ACC112 (cell line): ENCODE results near the gene GTPBP2.
"Not testable (repeated sequence)": the region's sequence is repeated elsewhere in the genome, so short reads cannot be mapped to it uniquely, and the experiment has no call there.

Experiments
- H2AFZ ChIP-seq: fragments of 200-600 bp; sonication (generic); one replicate; pipeline ENCODE4 v1.6.0; 2017; ENCODE audit warnings: antibody characterized with exemption, low read length; ENCODE audit not compliant: unreplicated experiment
- H3K27ac ChIP-seq: fragments of 200-600 bp; sonication (generic); 2 replicates; pipeline ENCODE4 v1.5.1; 2014; ENCODE audit warnings: low read depth, mild to moderate bottlenecking, antibody characterized with exemption, low read length, moderate library complexity
- H3K27me3 ChIP-seq: fragments of 200-600 bp; sonication (generic); 2 replicates; pipeline ENCODE4 v1.6.1; 2014; ENCODE audit warnings: mild to moderate bottlenecking, antibody characterized with exemption, low read length, moderate library complexity, mixed read lengths; ENCODE audit not compliant: insufficient read depth
- H3K36me3 ChIP-seq: fragments of 200-600 bp; sonication (generic); 2 replicates; pipeline ENCODE4 v1.6.1; 2016; ENCODE audit warnings: mild to moderate bottlenecking, antibody characterized with exemption, low read length, moderate library complexity, mixed read lengths; ENCODE audit not compliant: insufficient read depth
- H3K4me1 ChIP-seq: fragments of 200-600 bp; sonication (generic); one replicate; pipeline ENCODE4 v1.6.1; 2016; ENCODE audit warnings: low read length, mixed read lengths; ENCODE audit not compliant: insufficient read depth, unreplicated experiment, control insufficient read depth
- H3K4me3 ChIP-seq: fragments of 200-600 bp; sonication (generic); 2 replicates; pipeline ENCODE4 v1.5.1; 2014; ENCODE audit warnings: mild to moderate bottlenecking, low read depth, low read length
- H3K79me2 ChIP-seq: fragments of 200-600 bp; sonication (generic); one replicate; pipeline ENCODE4 v1.6.0; 2016; ENCODE audit warnings: low read length; ENCODE audit not compliant: control insufficient read depth, unreplicated experiment, insufficient read depth

The GTPBP2 gene

DNA sequence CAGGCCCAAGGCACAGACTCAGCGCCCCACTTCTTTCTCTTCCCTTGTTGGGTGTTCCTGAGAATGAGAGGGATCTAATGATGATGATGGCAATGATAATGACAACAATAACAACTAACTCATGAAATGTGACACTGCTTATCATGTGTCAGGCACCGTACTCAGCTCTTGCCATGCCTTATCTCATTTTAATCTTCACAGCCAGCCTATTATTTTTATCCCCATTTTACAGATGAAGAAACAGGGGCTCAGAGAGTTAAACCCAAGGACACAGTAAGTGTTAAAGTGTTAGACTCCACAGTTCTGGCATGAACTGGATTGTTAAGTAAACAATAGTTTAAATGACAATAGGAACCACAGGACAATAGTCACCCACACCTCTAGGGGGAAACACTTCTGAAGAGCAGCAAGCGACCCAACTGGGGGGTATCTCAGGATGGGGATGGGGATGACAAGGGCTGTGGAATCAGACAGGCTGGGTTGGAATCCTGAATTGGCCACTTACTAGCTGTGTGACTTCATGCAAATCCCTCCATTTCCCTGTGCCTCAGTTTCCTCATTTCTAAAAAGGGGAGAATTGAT is 28.2 kb upstream of the GTPBP2 start:
- Histone ChIP-seq H3K36me3 (no peaks in the 10 kb centered on the region), H3K4me1 (no peaks in the 10 kb centered on the region), H2AFZ (no peak overlapping the region), H3K27me3 (no peaks in the 10 kb centered on the region), H3K27ac (no peak overlapping the region), H3K4me3 (no peak overlapping the region), H3K79me2 (no peaks in the 10 kb centered on the region)

DNA sequence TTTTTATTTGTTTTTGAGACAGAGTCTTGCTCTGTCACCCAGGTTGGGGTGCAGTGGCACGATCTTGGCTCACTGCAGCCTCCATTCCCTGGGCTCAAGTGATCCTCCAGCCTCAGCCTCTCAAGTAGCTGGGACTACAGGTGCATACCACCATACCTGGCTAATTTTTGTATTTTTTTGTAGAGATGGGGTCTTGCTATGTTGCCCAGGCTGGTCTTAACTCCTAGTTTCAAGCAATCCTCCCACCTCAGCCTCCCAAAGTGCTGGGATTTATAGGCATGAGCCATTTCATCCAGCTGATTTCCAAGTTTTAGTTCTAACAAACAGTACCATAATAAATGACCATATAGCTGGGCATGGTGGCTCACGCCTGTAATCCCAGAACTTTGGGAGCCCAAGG is 23.8 kb upstream of the GTPBP2 start:
- not testable (repeated sequence) for H3K4me3 ChIP-seq, H3K4me1 ChIP-seq, H3K27ac ChIP-seq, H3K27me3 ChIP-seq, H2AFZ ChIP-seq, H3K79me2 ChIP-seq, H3K36me3 ChIP-seq

DNA sequence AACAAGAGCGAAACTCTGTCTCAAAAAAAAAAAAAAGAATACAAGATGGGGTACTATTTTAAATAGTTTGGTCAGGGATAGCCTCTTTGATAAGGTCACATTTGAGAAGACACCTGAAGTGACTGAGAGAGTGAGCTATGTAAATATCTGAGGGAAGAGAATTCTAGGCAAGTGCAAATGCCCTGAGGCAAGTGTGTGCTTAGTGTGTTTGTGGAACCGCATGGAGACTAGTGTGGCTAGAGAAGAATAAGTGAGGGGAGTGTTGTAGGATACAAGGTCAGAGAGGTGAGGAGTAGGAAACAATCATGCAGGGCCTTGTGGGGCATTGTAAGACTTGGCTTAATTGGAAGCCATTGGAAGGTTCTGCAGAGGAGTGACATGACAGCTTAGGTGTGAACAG is 19.2 kb upstream of the GTPBP2 start:
- H2AFZ ChIP-seq, result no peak overlapping the region
- no peaks in the 10 kb centered on the region for H3K4me1 ChIP-seq
- H3K4me3 ChIP-seq, result no peak overlapping the region
- no peak overlapping the region for H3K27ac ChIP-seq
- no peaks in the 10 kb centered on the region for H3K36me3 ChIP-seq
- no peaks in the 10 kb centered on the region for H3K79me2 ChIP-seq
- H3K27me3 ChIP-seq, result no peaks in the 10 kb centered on the region

DNA sequence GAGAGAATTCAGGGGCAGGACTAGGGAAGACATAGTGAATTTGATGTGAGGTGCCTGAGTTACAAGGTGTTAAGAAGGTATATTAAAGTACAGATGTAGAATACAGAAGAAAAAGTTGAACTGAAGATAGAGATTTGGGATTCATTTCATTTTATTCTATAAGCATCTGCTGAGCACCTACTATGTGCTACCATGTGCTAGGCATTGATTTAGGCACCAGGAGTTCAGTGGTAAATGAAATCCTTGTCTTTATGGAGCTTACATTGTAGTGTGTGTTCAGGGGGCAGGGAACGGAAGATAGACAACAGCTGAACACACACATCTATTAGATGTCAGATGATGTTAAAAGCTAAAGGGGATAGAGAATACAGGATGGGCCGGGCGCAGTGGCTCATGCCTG is 18.5 kb upstream of the GTPBP2 start:
- H3K27ac ChIP-seq, result no peak overlapping the region
- no peak overlapping the region for H2AFZ ChIP-seq
- H3K4me1 ChIP-seq, result no peaks in the 10 kb centered on the region
- no peak overlapping the region for H3K4me3 ChIP-seq
- no peaks in the 10 kb centered on the region for H3K27me3 ChIP-seq
- no peaks in the 10 kb centered on the region for H3K36me3 ChIP-seq
- no peaks in the 10 kb centered on the region for H3K79me2 ChIP-seq

DNA sequence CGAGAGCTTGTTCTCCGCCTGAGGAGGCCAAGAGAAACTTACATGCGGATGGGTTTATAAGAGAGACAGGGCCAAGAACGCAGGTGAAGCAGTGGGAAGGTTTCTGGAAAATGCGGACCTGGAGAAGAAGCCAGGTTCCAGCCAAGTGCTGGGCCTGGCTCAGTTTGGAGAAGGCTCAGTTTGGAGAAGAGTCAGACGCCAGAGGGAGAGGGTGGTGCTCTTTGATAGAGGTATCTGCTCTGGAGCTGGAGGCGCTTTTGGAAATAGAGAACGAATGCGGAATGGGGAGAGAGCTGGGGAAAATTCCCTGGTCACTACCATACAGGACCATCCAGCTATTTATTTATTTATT is 16.5 kb upstream of the GTPBP2 start:
- peak overlapping the region; percentile 99 for H2AFZ ChIP-seq
- H3K4me3 ChIP-seq, result peak overlapping the region; percentile 76

DNA sequence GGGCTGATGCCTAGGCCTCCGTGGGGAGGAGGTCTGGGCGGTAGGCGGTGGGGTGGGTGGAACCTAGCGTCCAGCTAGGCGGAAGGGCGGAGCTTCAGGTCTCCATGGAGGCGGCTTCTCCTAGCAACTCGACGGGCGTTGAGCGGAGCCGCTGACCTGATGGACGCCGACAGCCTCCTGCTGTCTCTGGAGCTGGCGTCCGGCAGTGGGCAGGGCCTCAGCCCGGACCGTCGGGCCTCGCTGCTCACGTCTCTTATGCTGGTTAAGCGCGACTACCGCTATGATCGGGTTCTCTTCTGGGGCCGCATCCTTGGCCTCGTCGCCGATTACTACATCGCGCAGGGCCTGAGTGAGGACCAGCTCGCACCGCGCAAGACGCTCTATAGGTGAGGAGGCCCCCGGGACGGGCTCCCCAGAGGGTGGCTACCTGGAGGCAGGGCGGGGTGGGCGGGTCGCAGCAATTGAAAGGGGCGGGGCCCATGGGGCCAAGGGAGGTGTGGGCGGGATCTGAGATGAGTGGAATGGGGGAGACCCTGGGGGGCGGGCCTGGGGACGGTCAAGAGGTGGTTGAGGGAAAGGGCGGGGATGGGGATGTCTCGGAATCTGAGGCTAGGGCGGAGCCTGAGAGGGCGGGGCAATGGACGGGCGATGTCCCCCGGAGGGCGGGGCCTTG is 16.0 kb upstream of the GTPBP2 start, which contains the start of gene RSPH9:
Gene RSPH9 (plus strand): TSS at position 97 of the 673 bp plus-strand sequence. CDS start 63 bp downstream, at position 160.
- Histone ChIP-seq H3K4me3 (peak within 1 kb of the TSS; percentile 76), H2AFZ (peak within 1 kb of the TSS; percentile 99), H3K4me1 (no peaks in the 10 kb centered on the region), H3K27me3 (no peaks in the 10 kb centered on the region), H3K79me2 (peaks cover 8% of the 10 kb centered on the region), H3K27ac (no peak within 1 kb of the TSS), H3K36me3 (peaks cover 11% of the 10 kb centered on the region)

More for the DNA sequence above, 16.5 kb upstream of the GTPBP2 start:
- H3K4me1 ChIP-seq, result no peaks in the 10 kb centered on the region
- H3K27ac ChIP-seq, result no peak overlapping the region
- peaks cover 6% of the 10 kb centered on the region for H3K36me3 ChIP-seq
- H3K27me3 ChIP-seq, result no peaks in the 10 kb centered on the region
- peaks cover 3% of the 10 kb centered on the region for H3K79me2 ChIP-seq

DNA sequence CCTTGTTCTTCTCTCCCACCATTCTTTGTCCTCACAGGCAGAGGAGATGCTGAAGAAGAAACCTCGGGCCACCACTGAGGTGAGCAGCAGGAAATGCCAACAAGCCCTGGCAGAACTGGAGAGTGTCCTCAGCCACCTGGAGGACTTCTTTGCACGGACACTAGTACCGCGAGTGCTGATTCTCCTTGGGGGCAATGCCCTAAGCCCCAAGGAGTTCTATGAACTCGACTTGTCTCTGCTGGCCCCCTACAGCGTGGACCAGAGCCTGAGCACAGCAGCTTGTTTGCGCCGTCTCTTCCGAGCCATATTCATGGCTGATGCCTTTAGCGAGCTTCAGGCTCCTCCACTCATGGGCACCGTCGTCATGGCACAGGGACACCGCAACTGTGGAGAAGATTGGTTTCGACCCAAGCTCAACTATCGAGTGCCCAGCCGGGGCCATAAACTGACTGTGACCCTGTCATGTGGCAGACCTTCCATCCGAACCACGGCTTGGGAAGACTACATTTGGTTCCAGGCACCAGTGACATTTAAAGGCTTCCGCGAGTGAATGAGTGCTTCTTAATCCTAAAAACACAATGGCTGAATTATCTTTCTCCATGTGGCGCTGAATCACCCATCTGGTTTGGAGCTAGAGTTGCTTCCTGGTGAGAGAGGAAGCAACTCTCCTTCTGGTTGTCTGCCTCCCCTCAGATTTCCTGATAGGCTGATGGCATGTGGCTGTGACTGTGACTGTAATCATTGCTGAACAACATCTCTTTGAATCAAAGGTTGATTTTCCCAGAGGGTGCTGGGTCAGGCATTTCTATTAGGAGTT is 11.1 kb upstream of the GTPBP2 start:
- peaks cover 15% of the 10 kb centered on the region for H3K36me3 ChIP-seq

DNA sequence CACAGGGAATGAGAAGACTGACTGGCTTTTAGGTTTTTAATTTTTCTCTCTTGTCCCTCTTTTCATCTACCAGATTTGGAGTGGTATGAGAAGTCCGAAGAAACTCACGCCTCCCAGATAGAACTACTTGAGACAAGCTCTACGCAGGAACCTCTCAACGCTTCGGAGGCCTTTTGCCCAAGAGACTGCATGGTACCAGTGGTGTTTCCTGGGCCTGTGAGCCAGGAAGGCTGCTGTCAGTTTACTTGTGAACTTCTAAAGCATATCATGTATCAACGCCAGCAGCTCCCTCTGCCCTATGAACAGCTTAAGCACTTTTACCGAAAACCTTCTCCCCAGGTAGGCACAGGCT is 7.2 kb upstream of the GTPBP2 start:
- H3K27me3 ChIP-seq, result no peaks in the 10 kb centered on the region
- peaks cover 12% of the 10 kb centered on the region for H3K36me3 ChIP-seq
- H3K4me1 ChIP-seq, result peaks cover 13% of the 10 kb centered on the region
- H2AFZ ChIP-seq, result peak overlapping the region; percentile 77
- no peak overlapping the region for H3K27ac ChIP-seq
- peak overlapping the region; percentile 94 for H3K4me3 ChIP-seq
- H3K79me2 ChIP-seq, result peaks cover 33% of the 10 kb centered on the region

More for the DNA sequence above, 11.1 kb upstream of the GTPBP2 start:
- Histone ChIP-seq H3K27ac (no peak overlapping the region), H3K27me3 (no peaks in the 10 kb centered on the region), H3K4me3 (no peak overlapping the region), H3K79me2 (peaks cover 35% of the 10 kb centered on the region), H2AFZ (no peak overlapping the region), H3K4me1 (peaks cover 13% of the 10 kb centered on the region)

DNA sequence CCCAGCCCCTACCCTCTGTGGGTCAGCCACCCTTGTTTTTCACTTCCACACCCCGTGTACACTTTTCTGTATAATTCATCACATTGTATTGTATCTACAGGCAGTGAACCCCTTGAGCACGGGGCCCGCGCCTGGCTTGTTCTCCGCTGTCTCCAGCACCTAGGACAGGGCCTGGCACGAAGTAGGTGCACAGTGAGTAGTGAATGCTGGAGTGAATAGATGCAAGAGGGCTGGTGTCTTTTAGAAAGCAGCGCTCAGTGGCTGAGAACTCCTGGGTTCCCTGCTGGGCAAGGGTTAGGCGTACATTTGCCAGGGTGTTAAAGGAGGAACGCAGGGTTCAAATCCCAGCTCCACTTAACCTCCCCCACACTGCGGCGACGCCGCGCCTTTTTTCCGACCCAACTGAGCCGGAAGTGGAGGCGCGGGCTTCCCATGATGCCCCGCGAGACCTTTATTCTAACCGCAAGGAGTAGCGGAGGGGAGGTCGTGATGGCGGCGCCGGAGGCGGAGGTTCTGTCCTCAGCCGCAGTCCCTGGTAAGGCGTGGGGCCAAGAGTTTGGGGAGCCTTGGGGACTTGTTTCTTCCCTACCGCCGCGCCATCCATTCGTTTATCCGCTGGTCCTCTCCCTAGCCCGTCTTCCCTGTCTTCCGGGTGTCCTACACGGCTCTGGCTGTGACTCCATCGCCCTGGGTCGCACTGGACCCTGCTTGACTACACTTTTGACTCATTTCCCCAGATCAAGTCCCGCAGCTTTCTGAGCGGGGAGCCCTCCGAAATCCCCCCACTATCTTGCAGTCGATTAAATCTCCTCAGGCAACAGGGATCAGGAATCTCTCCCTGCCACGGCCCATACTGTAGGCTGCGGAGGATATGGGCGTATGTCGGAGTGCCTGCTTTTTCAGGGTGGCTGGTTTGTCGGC is 6.6 kb upstream of the GTPBP2 start, which contains the start of gene MAD2L1BP:
Gene MAD2L1BP (plus strand): TSS at position 454 of the 921 bp plus-strand sequence. CDS start 36 bp downstream, at position 490.
- no peaks in the 10 kb centered on the region for H3K27me3 ChIP-seq
- no peak within 1 kb of the TSS for H3K27ac ChIP-seq
- H3K4me3 ChIP-seq, result peak within 1 kb of the TSS; percentile 94
- H3K36me3 ChIP-seq, result peaks cover 10% of the 10 kb centered on the region; the same call in 1 of the 2 replicates
- H2AFZ ChIP-seq, result peak within 1 kb of the TSS; percentile 77
- H3K4me1 ChIP-seq, result peaks cover 18% of the 10 kb centered on the region
- peaks cover 33% of the 10 kb centered on the region for H3K79me2 ChIP-seq

DNA sequence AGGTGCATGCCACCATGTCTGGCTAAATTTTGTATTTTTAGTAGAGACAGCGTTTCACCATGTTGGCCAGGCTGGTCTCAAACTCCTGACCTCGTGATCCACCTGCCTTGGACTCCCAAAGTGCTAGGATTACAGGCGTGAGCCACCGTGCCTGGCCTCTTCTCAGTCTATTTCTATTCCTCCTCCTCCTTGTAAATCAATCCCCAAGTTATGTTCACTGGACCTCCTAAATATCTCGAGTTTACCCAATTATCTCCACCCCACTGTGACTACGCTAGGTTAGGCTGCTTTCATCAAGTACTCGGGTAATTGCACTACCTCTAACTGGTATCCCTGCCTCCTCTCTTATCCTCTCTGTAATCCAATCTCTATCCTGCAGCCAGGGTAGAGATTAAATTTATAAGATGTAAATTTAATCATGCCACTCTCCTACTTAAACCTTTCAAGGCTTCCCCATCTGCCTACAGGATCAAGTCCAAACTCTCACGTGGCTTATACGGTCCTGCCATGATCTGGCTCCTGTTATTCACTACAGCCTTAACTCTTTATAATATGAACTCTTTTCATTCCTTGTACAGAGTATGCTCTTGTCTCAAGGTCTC is 5.7 kb upstream of the GTPBP2 start:
- Histone ChIP-seq H3K27me3 (no peaks in the 10 kb centered on the region), H3K79me2 (peaks cover 26% of the 10 kb centered on the region), H3K27ac (no peak overlapping the region), H3K4me3 (peak overlapping the region; percentile 94; the same call in 1 of the 2 replicates), H3K4me1 (peaks cover 23% of the 10 kb centered on the region), H3K36me3 (0 out of 2 replicates have a peak, but pooled peaks cover 1% of the 10 kb centered on the region), H2AFZ (peak overlapping the region; percentile 77)
